ENCODE results near the gene PCYT1A. TPM values are rescaled to one million over a fixed set of nuclear protein-coding genes. Genes with fewer than 3 reads are reported as not detected.

The PCYT1A gene
- total and polyA plus RNA-seq, 2 of the 13 experiments (the other 11 are each of a cell fraction or from before 2014, with no cell fraction given): 26.4 to 45.3 TPM

DNA sequence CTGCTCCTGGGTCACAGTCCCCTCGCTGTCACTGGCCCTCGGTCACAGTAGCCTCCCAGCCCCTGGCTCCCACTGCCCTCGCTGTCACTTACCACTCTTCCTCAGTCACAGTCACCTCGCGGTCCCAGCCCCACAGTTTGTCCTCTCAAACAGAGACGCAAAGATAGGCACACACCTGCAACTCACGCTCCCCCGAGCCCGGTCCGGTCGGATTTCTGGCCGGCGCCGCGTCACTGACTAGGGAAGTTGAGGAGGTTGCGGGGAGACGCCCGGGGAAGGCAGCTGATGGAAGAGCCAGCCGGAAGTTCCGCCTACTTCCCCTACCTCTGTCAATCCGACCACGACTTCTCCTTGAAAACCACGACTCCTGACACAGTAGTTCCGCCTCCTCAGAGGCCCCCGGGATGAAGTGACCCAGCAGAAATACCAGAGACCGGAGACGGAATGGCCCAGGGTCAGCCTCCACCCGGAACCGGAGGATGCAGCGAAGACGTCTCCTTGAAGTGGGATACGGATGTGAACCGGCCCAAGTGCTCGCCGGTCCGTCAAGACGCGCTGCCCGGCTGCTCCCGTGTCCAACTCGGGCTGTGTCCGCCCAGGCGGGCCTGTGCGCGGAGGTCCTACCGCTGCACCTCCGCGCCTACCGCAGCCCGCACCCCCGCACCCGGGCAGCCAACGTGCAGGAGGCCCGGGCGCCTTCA is at the start of gene PCYT1A (continued):
- TF ChIP-seq RERE (CRISPR knock-in tag; IDR thresholded peaks at IDR 0.05; ENCODE audit: low read depth) (no peak), DNMT1 (CRISPR knock-in tag; IDR thresholded peaks at IDR 0.05) (0 out of 2 replicates have a peak, but pooled peaks have one; percentile 29), KDM5B (CRISPR knock-in tag; IDR thresholded peaks at IDR 0.05; ENCODE audit: borderline replicate concordance) (peak; percentile 49; the same call in 1 of the 2 replicates), ZNF619 (CRISPR knock-in tag; IDR thresholded peaks at IDR 0.05) (0 out of 2 replicates have a peak, but pooled peaks have one; percentile 79), ZSCAN21 (CRISPR knock-in tag; IDR thresholded peaks at IDR 0.05; ENCODE audit: borderline replicate concordance) (peak; percentile 54; the same call in 1 of the 2 replicates), ISL2 (CRISPR knock-in tag; IDR thresholded peaks at IDR 0.05) (peak; percentile 75; the same call in 1 of the 2 replicates), CBFB (CRISPR knock-in tag; IDR thresholded peaks at IDR 0.05) (peak; percentile 58), POLR2AphosphoS2 (IDR thresholded peaks at IDR 0.05; ENCODE audit: low read depth, low read length) (no peak), CHD4 (IDR thresholded peaks at IDR 0.05; ENCODE audit: borderline replicate concordance, low read length) (no peak), ZNF263 (CRISPR knock-in tag; IDR thresholded peaks at IDR 0.05) (peak; percentile 63), ZNF776 (CRISPR knock-in tag; IDR thresholded peaks at IDR 0.05) (0 out of 2 replicates have a peak, but pooled peaks have one; percentile 45), EED (CRISPR knock-in tag; IDR thresholded peaks at IDR 0.05) (peak; percentile 70; the same call in 1 of the 2 replicates), HNF4G (IDR thresholded peaks at IDR 0.05; ENCODE audit: borderline replicate concordance, low read depth, low read length) (0 out of 2 replicates have a peak, but pooled peaks have one; percentile 16), HNF4G (CRISPR knock-in tag; IDR thresholded peaks at IDR 0.05; ENCODE audit: borderline replicate concordance, low read depth) (peak; percentile 8; the same call in 1 of the 2 replicates), KMT2A (CRISPR knock-in tag; IDR thresholded peaks at IDR 0.05) (peak; percentile 97), RCOR2 (CRISPR knock-in tag; IDR thresholded peaks at IDR 0.05) (no peak), ZNF34 (CRISPR knock-in tag; IDR thresholded peaks at IDR 0.05; ENCODE audit: borderline replicate concordance) (no peak; the same call in 1 of the 2 replicates), TP53 (CRISPR knock-in tag; conservative IDR thresholded peaks at IDR 0.05) (peak; percentile 92), ZNF749 (CRISPR knock-in tag; IDR thresholded peaks at IDR 0.05; ENCODE audit: borderline replicate concordance) (peak; percentile 94; the same call in 1 of the 2 replicates)
- TF ChIP-seq, protein P1, sequence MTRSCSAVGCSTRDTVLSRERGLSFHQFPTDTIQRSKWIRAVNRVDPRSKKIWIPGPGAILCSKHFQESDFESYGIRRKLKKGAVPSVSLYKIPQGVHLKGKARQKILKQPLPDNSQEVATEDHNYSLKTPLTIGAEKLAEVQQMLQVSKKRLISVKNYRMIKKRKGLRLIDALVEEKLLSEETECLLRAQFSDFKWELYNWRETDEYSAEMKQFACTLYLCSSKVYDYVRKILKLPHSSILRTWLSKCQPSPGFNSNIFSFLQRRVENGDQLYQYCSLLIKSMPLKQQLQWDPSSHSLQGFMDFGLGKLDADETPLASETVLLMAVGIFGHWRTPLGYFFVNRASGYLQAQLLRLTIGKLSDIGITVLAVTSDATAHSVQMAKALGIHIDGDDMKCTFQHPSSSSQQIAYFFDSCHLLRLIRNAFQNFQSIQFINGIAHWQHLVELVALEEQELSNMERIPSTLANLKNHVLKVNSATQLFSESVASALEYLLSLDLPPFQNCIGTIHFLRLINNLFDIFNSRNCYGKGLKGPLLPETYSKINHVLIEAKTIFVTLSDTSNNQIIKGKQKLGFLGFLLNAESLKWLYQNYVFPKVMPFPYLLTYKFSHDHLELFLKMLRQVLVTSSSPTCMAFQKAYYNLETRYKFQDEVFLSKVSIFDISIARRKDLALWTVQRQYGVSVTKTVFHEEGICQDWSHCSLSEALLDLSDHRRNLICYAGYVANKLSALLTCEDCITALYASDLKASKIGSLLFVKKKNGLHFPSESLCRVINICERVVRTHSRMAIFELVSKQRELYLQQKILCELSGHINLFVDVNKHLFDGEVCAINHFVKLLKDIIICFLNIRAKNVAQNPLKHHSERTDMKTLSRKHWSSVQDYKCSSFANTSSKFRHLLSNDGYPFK (CRISPR knock-in tag; IDR thresholded peaks at IDR 0.05; ENCODE audit: borderline replicate concordance): peak; percentile 89
- TF ChIP-seq, protein P2, sequence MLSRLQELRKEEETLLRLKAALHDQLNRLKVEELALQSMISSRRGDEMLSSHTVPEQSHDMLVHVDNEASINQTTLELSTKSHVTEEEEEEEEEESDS (CRISPR knock-in tag; IDR thresholded peaks at IDR 0.05; ENCODE audit: borderline replicate concordance): no peak; the same call in 1 of the 2 replicates
